Neuron (in vitro differentiated cells): ENCODE results near the gene ABI3.
"Not testable (repeated sequence)": the region's sequence is repeated elsewhere in the genome, so short reads cannot be mapped to it uniquely, and the experiment has no call there.

Experiments
- H2AFZ ChIP-seq: one replicate; pipeline ENCODE4 v1.6.1; 2013; ENCODE audit warnings: low read depth, mild to moderate bottlenecking, inconsistent platforms, low read length, moderate library complexity
- H3K27me3 ChIP-seq: one replicate; pipeline ENCODE4 v1.6.1; 2013; ENCODE audit warnings: low read length; ENCODE audit not compliant: insufficient read depth
- H3K36me3 ChIP-seq: one replicate; pipeline ENCODE4 v1.6.1; 2013; ENCODE audit warnings: low read length; ENCODE audit not compliant: insufficient read depth
- H3K4me1 ChIP-seq: one replicate; pipeline ENCODE4 v1.6.1; 2013; ENCODE audit warnings: low read length; ENCODE audit not compliant: insufficient read depth
- H3K4me3 ChIP-seq: 2 replicates; pipeline ENCODE4 v1.5.1; 2013; ENCODE audit warnings: mild to moderate bottlenecking, low read length, moderate library complexity
- H3K9me3 ChIP-seq: one replicate; pipeline ENCODE4 v1.6.1; 2013; ENCODE audit warnings: low read length

ABI3 gene

DNA sequence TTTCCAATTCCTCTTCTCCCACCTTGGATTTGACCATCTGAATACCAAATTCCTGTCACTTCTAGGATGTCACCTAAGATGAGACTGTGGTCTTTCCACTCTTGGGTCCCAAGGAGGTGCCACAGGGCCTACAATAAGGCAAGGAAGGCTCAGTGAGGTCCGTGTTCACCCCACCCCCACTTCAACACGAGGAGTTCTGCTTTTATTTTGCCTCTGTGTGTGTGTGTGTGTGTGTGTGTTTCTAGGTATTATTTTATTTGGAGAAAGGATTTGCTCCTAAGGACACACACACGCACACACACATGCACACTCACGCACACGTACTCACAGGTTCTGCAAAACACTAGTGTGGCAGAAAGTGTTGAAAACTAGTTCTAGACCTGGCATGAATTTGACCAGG, 44.6 kb downstream of the ABI3 start:
- Histone ChIP-seq H3K36me3 (no peaks in the 10 kb centered on the region), H3K9me3 (no peaks in the 10 kb centered on the region), H3K4me1 (no peaks in the 10 kb centered on the region), H3K27me3 (peaks cover 12% of the 10 kb centered on the region), H3K4me3 (no peak overlapping the region), H2AFZ (no peak overlapping the region)

DNA sequence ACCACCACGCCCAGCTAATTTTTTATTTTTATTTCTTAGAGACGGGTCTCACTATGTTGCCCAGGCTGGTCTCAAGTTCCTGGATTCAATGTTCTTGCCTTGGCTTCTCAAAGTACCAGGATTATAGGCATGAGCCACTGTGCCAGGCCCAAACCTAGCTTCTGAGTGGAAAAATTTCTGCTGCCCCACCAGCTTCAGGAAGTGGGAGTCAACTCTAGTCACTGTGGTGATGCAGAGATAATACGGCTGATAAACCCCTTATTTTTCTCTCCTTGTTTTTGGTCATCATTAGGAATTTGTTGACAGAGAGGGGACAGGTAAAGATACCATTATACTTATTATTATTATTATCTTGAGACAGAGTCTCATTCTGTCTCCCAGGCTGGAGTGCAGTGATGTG, 47.9 kb downstream of the ABI3 start:
- Histone ChIP-seq H3K27me3 (peaks cover 28% of the 10 kb centered on the region), H3K4me1 (no peaks in the 10 kb centered on the region)

GRCh38 chr17:49259663-49260010, 49.1 kb downstream of the ABI3 start:
- Histone ChIP-seq H3K4me3 (peak overlapping the region; percentile 30), H3K4me1 (no peaks in the 10 kb centered on the region), H2AFZ (peak overlapping the region; percentile 85), H3K9me3 (no peaks in the 10 kb centered on the region), H3K36me3 (no peaks in the 10 kb centered on the region), H3K27me3 (peaks cover 28% of the 10 kb centered on the region)

More for the DNA sequence above, 47.9 kb downstream of the ABI3 start:
- H3K9me3 ChIP-seq = no peaks in the 10 kb centered on the region
- no peak overlapping the region for H3K4me3 ChIP-seq
- no peak overlapping the region for H2AFZ ChIP-seq
- H3K36me3 ChIP-seq = no peaks in the 10 kb centered on the region

DNA sequence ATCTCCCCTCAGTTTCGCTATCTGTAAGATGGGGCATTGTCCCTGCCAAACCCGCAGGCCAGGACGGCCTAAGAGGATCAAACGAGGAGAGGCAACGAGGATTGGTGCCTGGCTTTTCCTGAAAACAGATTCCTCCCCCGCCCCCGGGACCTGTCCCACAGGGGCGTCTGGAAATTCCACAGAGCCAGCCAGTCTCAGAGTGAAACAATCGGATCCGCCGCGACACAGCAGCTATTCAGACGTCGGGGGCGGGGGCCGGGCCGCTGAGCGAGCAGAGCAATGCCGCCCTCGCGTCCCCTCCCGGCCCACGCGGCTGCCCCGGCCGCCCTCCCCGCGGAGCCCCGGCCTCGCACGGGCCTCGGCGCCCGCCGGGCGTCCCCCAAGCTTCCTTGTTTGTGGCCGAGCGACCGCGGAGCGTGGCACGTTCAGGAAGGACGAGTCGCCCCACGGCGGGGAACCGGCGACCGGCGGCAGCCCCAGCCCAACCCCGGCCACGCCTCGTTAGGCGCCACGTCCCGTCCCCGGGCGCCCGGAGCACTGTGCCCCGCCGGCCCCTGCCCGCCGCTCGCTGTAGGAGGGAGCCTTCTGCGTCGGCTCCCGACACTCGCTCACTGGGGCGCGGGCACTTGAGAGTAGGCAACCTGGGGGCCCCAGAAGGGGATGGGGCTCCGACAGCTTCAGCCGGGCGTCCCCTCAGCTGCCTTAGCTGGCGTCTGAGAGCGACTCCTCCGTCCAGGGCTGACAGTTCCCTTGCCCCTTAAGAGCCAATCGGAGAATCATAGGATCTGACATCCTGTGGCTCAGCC, 49.7 kb downstream of the ABI3 start:
- Histone ChIP-seq H3K9me3 (no peaks in the 10 kb centered on the region), H3K27me3 (peaks cover 28% of the 10 kb centered on the region), H2AFZ (peak overlapping the region; percentile 85), H3K36me3 (no peaks in the 10 kb centered on the region), H3K4me3 (peak overlapping the region; percentile 30), H3K4me1 (no peaks in the 10 kb centered on the region)

DNA sequence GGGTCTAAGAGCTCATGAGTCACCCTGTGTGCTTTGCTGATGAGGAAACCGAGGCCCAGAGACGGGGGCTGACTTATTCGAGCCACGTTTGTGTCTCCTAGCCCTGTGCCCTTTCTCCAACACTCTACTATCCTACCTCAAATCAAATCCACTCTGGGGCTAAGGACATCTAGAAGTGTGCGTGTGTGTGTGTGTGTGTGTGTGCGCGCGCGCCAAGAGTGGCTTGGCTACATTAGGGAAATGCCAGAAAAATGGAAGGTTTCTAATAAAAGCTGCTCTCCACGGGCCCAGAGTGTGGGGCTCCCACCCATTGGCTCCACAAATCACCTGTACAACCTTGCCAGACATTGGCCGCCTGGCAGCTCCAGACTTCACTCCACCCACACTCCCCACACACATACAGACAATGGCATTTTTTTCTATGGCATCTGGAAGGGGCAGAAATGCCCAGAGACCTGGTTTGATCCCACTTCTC, 50.3 kb downstream of the ABI3 start:
- no peaks in the 10 kb centered on the region for H3K9me3 ChIP-seq
- H2AFZ ChIP-seq = peak overlapping the region; percentile 85
- H3K27me3 ChIP-seq = peaks cover 28% of the 10 kb centered on the region
- peak overlapping the region; percentile 30 for H3K4me3 ChIP-seq
- no peaks in the 10 kb centered on the region for H3K4me1 ChIP-seq
- no peaks in the 10 kb centered on the region for H3K36me3 ChIP-seq

DNA sequence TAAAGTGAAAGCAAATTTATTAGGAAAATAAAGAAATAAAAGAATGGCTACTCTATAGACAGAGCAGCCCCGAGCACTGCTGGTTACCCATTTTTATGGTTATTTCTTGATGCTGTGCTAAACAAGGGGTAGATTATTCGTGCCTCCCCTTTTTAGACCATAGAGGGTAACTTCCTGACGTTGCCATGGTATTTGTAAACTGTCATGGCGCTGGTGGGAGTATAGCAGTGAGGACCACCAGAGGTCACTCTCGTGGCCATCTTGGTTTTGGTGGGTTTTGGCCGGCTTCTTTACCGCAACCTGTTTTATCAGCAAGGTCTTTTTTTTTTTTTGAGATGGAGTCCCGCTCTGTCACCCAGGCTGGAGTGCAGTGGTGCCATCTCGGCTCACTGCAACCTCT, 51.0 kb downstream of the ABI3 start:
- H3K4me3 ChIP-seq, H2AFZ ChIP-seq, H3K4me1 ChIP-seq, H3K9me3 ChIP-seq, H3K36me3 ChIP-seq: not testable (repeated sequence)
- peaks cover 31% of the 10 kb centered on the region for H3K27me3 ChIP-seq

- H3K27me3 ChIP-seq = peaks cover 14% of the 10 kb centered on the region
- no peaks in the 10 kb centered on the region for H3K36me3 ChIP-seq
- H3K9me3 ChIP-seq = no peaks in the 10 kb centered on the region
- H2AFZ ChIP-seq = no peak overlapping the region
- H3K4me3 ChIP-seq = no peak overlapping the region
- H3K4me1 ChIP-seq = no peaks in the 10 kb centered on the region
These were observed 55.7 kb downstream of the ABI3 start for GRCh38 chr17:49266233-49266632.

DNA sequence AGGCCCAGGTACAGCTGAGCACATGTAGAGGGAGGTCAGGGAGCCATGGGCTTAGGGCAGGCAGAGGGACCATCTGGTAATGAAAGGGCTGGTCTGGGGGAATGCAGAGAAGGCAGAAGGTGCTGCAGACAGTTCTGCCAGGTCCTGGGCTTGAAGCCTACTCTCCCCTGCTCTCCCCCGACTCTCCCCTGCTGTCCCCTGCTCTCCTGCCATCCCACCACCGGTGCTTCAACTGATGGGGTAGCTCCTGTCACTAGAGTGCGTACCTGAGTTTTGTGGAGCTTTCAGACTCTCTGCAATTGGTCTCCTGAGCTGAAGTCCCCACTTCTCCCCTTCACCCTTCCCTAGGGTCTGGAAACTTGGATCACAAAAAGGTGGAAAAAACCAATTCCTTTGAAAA, 57.4 kb downstream of the ABI3 start:
- no peaks in the 10 kb centered on the region for H3K4me1 ChIP-seq
- H3K4me3 ChIP-seq = no peak overlapping the region
- no peaks in the 10 kb centered on the region for H3K9me3 ChIP-seq
- no peak overlapping the region for H2AFZ ChIP-seq
- H3K27me3 ChIP-seq = peaks cover 6% of the 10 kb centered on the region
- H3K36me3 ChIP-seq = no peaks in the 10 kb centered on the region

GRCh38 chr17:49269356-49269755, 58.8 kb downstream of the ABI3 start:
- Histone ChIP-seq H3K4me1 (no peaks in the 10 kb centered on the region), H3K36me3 (no peaks in the 10 kb centered on the region), H2AFZ (no peak overlapping the region), H3K27me3 (peaks cover 6% of the 10 kb centered on the region), H3K4me3 (no peak overlapping the region), H3K9me3 (no peaks in the 10 kb centered on the region)
